BLaER1 (cell line): Measurements from ENCODE around the gene KATNBL1.

ENCODE experiments used
- H3K27ac ChIP-seq: shearing (Covaris generic); formaldehyde crosslinking; 2 replicates; pipeline ENCODE4 v1.8.1; 2022
- H3K27me3 ChIP-seq: shearing (Covaris generic); formaldehyde crosslinking; 2 replicates; pipeline ENCODE4 v1.8.1; 2022
- H3K36me3 ChIP-seq: shearing (Covaris generic); formaldehyde crosslinking; 2 replicates; pipeline ENCODE4 v1.8.1; 2022
- H3K4me1 ChIP-seq: shearing (Covaris generic); formaldehyde crosslinking; 2 replicates; pipeline ENCODE4 v1.8.1; 2022
- H3K4me2 ChIP-seq: shearing (Covaris generic); formaldehyde crosslinking; 2 replicates; pipeline ENCODE4 v1.8.1; 2022
- H3K4me3 ChIP-seq: shearing (Covaris generic); formaldehyde crosslinking; 2 replicates; pipeline ENCODE4 v1.8.1; 2022
- H3K9ac ChIP-seq: shearing (Covaris generic); formaldehyde crosslinking; 2 replicates; pipeline ENCODE4 v1.8.1; 2022
- H3K9me3 ChIP-seq: shearing (Covaris generic); formaldehyde crosslinking; 2 replicates; pipeline ENCODE4 v1.8.1; 2022
- H4K20me1 ChIP-seq: shearing (Covaris generic); formaldehyde crosslinking; 2 replicates; pipeline ENCODE4 v1.8.1; 2022
- Cebpa-rat ChIP-seq: shearing (Covaris generic); IDR thresholded peaks from 2 replicates; pipeline ENCODE4 v1.8.1; 2022

Gene KATNBL1

DNA sequence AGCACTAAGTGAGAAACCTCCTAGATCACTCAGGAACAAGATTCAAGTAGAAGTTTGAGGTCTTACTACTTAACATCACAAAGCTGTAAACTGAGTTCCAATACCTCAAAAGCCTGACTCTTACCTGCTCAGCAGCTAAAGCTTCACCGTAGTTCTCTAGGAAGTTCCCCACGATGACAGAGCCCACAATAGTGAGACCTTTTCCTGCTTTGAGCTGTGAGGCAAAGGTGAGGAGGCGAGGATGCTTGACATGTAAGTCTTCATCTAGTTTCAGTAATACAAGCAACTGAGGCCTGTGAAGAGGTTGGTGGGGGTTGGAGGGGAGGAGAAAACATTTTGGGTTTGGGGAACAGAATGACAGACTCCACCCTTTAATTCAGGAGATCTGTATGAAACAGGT is 30.6 kb upstream of the KATNBL1 start:
- H3K27me3 ChIP-seq: no peaks in the 10 kb centered on the region
- H3K4me2 ChIP-seq: no peak overlapping the region
- no peaks in the 10 kb centered on the region for H3K9me3 ChIP-seq
- H4K20me1 ChIP-seq: no peaks in the 10 kb centered on the region
- no peak for TF ChIP-seq Cebpa-rat
- no peak overlapping the region for H3K9ac ChIP-seq
- no peak overlapping the region for H3K27ac ChIP-seq
- no peak overlapping the region for H3K4me3 ChIP-seq
- H3K36me3 ChIP-seq: peaks cover 71% of the 10 kb centered on the region
- H3K4me1 ChIP-seq: no peaks in the 10 kb centered on the region

GRCh38 chr15:34239151-34239808 is 29.4 kb upstream of the KATNBL1 start:
- H4K20me1 ChIP-seq: no peaks in the 10 kb centered on the region
- H3K4me1 ChIP-seq: no peaks in the 10 kb centered on the region
- H3K9ac ChIP-seq: no peak overlapping the region
- no peak overlapping the region for H3K27ac ChIP-seq
- peaks cover 72% of the 10 kb centered on the region for H3K36me3 ChIP-seq
- H3K9me3 ChIP-seq: no peaks in the 10 kb centered on the region
- no peak overlapping the region for H3K4me3 ChIP-seq
- no peak for TF ChIP-seq Cebpa-rat
- H3K4me2 ChIP-seq: no peak overlapping the region
- H3K27me3 ChIP-seq: no peaks in the 10 kb centered on the region

GRCh38 chr15:34233614-34234013 is 23.7 kb upstream of the KATNBL1 start:
- H3K4me2 ChIP-seq: no peak overlapping the region
- H3K9ac ChIP-seq: no peak overlapping the region
- no peak overlapping the region for H3K27ac ChIP-seq
- peaks cover 92% of the 10 kb centered on the region for H3K36me3 ChIP-seq
- H3K27me3 ChIP-seq: no peaks in the 10 kb centered on the region
- no peaks in the 10 kb centered on the region for H3K9me3 ChIP-seq
- no peak for TF ChIP-seq Cebpa-rat
- no peaks in the 10 kb centered on the region for H3K4me1 ChIP-seq
- H4K20me1 ChIP-seq: no peaks in the 10 kb centered on the region
- H3K4me3 ChIP-seq: no peak overlapping the region

DNA sequence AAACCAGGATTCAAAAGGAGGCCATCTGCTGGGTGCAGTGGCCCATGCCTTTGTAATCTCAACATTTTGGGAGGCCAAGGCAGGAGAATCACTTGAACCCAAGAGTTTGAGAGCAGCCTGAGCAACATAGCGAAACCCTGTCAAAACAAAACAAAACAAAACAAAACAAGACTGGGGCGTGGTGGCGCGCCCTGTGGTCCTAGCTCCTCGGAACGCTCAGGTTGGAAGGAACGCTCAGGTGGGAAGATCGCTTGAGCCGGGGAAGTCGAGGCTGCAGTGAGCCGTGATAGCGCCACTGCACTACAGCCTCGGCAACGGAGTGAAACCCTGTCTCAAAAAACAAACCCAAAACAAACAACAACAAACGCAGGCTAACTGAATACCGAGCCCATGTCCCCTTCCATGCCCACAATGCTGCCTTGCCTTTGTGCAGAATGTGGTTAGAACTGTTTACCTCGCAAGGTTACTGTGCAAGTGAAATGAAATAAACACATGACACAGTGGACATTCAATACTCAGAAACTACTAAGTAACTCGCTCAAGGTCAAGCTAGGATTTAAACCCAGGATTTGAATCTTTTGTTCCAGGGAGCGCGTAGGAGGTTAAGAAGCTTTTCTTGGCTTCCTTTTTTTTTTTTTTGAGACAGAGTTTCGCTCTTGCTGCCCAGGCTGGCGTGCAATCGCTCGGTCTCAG is 14.2 kb upstream of the KATNBL1 start:
- Histone ChIP-seq H3K27me3 (no peaks in the 10 kb centered on the region), H3K36me3 (peaks cover 27% of the 10 kb centered on the region), H3K4me2 (peak overlapping the region; percentile 90), H3K4me3 (peak overlapping the region; percentile 78), H3K9ac (peak overlapping the region; percentile 83), H3K27ac (peak overlapping the region; percentile 79), H4K20me1 (no peaks in the 10 kb centered on the region), H3K9me3 (no peaks in the 10 kb centered on the region), H3K4me1 (peaks cover 25% of the 10 kb centered on the region)
- no peak for TF ChIP-seq Cebpa-rat

DNA sequence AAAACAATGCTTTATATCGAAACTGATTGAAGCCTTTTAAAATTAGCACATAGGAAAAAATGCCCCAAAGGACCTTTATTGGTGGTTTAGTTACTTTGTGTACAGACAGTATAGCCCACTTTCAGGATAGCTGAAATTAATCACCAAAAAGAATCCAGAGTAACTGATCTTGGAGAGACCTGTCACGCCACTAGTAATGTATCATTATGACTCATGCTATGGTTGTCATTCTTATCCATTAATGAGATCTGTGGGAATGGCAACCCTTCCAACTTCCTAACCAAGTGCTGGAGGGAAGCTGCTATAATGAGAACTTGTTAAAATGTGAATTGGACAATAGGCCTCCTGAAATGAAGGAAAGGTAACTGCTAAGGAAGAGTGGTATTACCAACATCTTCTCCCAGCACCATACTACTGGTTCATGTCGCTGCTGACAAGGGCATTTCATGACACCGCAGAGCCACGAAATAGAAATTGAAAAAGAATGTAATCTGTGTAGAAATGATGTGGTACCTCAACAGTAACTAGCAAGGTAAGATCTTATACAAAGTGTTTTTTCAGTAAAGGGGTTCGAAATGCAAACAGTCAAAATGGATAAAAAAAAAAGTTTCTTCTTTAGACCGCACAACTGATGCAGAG is 7.8 kb upstream of the KATNBL1 start:
- H3K4me1 ChIP-seq: no peaks in the 10 kb centered on the region
- H4K20me1 ChIP-seq: no peaks in the 10 kb centered on the region
- H3K27ac ChIP-seq: no peak overlapping the region
- H3K4me2 ChIP-seq: no peak overlapping the region
- no peak overlapping the region for H3K4me3 ChIP-seq
- TF ChIP-seq Cebpa-rat: no peak
- no peaks in the 10 kb centered on the region for H3K36me3 ChIP-seq
- H3K9me3 ChIP-seq: no peaks in the 10 kb centered on the region
- H3K9ac ChIP-seq: no peak overlapping the region
- no peaks in the 10 kb centered on the region for H3K27me3 ChIP-seq

DNA sequence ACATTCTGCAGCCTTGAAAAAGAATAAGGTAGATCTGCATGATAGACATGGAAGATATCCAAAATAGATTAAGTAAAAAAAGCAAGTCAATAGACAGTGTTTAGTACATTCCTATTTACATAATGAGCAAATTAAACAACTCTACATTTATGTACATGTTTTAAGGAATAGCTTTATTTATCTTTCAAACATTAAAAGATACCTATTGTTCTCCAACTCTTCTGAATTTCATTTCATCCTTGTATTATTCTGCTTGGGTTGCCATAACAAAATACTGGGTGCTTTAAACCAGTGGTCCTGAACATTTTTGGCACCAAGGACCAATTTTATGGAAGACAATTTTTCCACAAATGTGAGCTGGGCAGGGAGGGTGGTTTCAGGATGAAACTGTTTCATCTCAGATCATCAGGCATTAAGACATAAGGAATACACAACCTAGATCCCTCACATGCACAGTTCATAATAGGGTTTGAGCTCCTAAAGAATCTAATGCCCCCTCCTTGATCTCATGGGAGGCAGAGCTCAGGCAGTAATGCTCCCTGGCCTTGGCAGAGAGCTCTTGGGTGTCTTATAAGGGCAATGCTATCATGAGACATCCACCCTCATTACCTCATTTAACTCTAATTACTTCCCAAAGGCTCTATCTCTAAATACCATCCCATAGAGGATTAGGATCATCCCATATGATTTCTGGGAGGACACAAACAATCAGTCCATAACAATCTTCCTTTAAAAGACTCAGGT is 6.8 kb upstream of the KATNBL1 start:
- H3K27ac ChIP-seq: no peak overlapping the region
- no peaks in the 10 kb centered on the region for H3K27me3 ChIP-seq
- TF ChIP-seq Cebpa-rat: no peak
- H4K20me1 ChIP-seq: no peaks in the 10 kb centered on the region
- no peaks in the 10 kb centered on the region for H3K36me3 ChIP-seq
- H3K4me3 ChIP-seq: no peak overlapping the region
- H3K4me2 ChIP-seq: no peak overlapping the region
- H3K9ac ChIP-seq: no peak overlapping the region
- no peaks in the 10 kb centered on the region for H3K4me1 ChIP-seq
- H3K9me3 ChIP-seq: no peaks in the 10 kb centered on the region

GRCh38 chr15:34214135-34214534 is 4.2 kb upstream of the KATNBL1 start:
- Histone ChIP-seq H3K27me3 (no peaks in the 10 kb centered on the region), H4K20me1 (no peaks in the 10 kb centered on the region), H3K4me2 (no peak overlapping the region), H3K27ac (no peak overlapping the region), H3K36me3 (no peaks in the 10 kb centered on the region), H3K4me3 (no peak overlapping the region), H3K4me1 (no peaks in the 10 kb centered on the region), H3K9ac (no peak overlapping the region), H3K9me3 (no peaks in the 10 kb centered on the region)
- TF ChIP-seq Cebpa-rat: no peak

- Histone ChIP-seq H3K4me2 (no peak overlapping the region), H3K9ac (no peak overlapping the region), H3K27me3 (no peaks in the 10 kb centered on the region), H3K4me3 (no peak overlapping the region), H3K36me3 (no peaks in the 10 kb centered on the region), H3K9me3 (no peaks in the 10 kb centered on the region), H4K20me1 (peaks cover 2% of the 10 kb centered on the region; the same call in 1 of the 2 replicates), H3K27ac (no peak overlapping the region), H3K4me1 (peaks cover 2% of the 10 kb centered on the region)
- TF ChIP-seq Cebpa-rat: no peak
Measured at GRCh38 chr15:34213690-34214089, 3.8 kb upstream of the KATNBL1 start.

- Histone ChIP-seq H4K20me1 (peaks cover 20% of the 10 kb centered on the region; the same call in 1 of the 2 replicates), H3K4me1 (peaks cover 15% of the 10 kb centered on the region), H3K27me3 (no peaks in the 10 kb centered on the region), H3K4me3 (no peak overlapping the region), H3K27ac (no peak overlapping the region), H3K9me3 (peaks cover 23% of the 10 kb centered on the region), H3K36me3 (peaks cover 47% of the 10 kb centered on the region), H3K9ac (no peak overlapping the region), H3K4me2 (no peak overlapping the region)
- no peak for TF ChIP-seq Cebpa-rat
Measured at GRCh38 chr15:34206011-34206410, 3.9 kb downstream of the KATNBL1 start.
